IPS DF 19.7 (cell line): ENCODE results near the gene TMEM203.

Experiments
- DNase-seq: peaks from one replicate; pipeline ENCODE4 v3.0.0-alpha.2; 2013; ENCODE audit warnings: low read depth, low spot score

TMEM203 gene

DNA sequence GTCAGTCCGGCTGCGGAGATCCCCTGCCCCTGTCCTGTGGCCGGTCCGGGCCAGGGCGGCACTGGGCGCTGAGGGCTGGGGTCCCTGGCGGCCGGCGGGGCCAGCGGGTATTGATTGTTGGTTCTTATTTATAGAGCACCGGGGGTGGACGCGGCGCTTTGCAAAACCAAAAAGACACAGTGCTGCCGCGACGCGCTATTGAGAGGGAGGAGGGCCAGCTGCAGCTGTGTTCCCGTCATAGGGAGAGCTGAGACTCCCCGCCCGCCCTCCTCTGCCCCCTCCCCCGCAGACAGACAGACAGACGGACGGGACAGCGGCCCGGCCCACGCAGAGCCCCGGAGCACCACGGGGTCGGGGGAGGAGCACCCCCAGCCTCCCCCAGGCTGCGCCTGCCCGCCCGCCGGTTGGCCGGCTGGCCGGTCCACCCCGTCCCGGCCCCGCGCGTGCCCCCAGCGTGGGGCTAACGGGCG lies 38.1 kb downstream of the TMEM203 start:
- DNase-seq, result no peak

DNA sequence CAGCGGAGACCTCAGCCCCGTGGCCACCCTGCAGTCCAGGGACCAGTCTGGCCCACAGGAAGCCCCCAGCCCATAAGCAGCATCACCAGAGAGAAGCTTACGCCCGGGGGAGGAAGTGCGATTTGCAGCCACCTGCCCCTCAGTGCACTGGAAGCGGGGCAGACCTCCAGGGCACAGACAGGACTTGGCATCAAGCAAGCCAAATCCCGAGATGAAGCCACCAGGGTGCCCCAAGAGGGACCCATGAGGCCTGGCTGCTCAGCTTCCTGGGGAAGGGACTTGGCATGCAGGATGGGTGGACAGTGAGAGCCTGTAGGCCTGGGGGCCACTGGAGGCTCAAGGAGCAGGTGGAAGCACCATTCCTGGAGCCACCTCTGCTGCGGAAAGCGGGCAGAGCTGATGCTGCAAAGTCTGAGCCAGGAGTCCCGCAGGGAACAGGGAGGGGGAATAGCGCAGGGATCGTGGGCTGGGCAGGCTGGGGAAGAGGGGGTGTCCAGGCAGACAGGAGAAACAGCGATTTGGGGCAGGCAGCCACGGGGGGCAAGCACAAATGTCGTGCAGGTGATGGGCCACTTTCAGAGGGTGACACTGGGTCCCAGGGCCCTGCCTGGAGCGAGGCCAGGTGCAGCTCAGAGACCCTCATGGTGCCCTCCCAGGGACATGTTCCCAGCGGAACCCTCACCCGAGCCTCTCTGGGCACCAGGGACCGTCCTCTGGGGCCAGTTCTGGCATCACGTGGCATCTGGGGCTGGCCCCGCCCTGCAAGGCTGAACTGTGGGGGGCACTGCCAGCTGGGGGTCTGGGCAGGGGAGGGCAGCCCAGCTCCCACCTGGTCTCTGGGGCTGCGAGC lies 38.8 kb downstream of the TMEM203 start:
- no peak for DNase-seq

DNA sequence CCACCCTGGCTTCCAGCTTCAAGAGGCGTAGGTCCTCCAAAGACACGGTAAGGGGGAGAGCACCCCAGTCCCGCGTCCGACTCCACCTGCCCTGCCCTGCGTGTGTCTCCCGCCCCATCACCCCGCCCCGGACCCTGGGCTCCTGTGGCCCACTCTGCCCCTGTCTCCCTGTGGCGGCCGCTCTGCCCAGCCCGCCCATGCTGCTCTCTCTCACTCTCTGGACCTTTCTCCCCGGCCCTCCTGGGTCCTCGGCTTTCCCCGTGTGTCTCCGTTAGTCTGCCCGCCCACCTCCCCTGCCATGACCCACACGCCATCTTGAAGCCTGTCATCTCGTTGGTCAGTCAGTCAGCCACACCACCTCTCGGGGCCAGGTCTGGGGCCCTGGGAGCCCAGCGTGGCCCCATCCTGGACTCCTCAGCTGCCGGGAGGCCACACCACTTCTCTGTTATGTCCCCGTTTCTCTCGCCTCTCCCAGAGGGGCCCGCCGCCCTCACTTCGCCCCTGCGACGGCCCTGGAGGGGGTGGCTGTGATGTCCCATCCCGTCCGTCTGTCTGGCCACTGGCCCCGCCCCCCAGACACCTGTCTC lies 40.1 kb downstream of the TMEM203 start:
- no peak for DNase-seq

DNA sequence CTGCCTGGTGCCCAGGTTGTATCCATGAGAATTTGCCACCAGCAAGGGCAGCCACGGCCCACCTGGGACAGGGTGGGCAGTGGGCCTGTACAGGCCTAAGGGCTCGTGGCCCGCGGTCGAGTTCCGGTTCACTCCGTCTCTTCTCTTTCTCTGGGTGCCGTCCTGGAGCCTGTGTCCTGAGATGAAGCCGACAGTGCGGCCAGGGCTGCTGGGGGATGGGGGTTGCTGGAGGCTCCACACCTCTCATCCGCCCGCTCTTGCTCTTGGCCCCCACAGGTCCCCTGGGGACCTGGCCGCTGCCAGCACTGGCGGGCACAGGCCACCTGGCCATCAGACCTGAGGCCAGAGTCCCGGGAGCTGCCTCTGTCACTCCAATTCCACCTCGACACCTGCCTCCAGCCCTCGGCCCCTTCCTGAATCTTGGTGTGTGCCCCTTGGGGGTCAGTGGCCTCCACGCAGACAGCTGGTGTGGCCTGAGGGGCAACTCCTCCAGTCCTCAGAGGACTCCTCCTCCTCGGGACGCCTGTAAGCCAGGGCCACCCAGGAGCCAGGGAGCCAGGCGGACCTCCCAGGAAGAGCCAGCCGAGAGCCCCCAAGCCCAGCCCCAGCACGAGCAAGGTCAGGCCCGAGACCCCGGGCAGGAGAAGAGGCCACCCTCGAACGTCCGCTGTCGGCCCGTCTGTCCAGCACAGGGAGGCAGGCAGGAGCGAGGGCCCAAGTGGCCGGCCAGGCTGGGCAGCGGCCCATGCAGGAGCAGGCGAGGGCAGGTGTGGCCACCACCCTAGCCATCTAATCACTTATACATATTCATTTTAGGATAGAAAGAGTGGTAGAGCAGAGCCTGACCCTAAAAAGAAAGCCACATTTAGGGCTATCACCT lies 40.8 kb downstream of the TMEM203 start:
- no peak for DNase-seq

- DNase-seq, result no peak
Observed at GRCh38 chr9:137163805-137164204, 41.6 kb downstream of the TMEM203 start.

- DNase-seq, result no peak
Observed at GRCh38 chr9:137163365-137163715, 42.1 kb downstream of the TMEM203 start.

DNA sequence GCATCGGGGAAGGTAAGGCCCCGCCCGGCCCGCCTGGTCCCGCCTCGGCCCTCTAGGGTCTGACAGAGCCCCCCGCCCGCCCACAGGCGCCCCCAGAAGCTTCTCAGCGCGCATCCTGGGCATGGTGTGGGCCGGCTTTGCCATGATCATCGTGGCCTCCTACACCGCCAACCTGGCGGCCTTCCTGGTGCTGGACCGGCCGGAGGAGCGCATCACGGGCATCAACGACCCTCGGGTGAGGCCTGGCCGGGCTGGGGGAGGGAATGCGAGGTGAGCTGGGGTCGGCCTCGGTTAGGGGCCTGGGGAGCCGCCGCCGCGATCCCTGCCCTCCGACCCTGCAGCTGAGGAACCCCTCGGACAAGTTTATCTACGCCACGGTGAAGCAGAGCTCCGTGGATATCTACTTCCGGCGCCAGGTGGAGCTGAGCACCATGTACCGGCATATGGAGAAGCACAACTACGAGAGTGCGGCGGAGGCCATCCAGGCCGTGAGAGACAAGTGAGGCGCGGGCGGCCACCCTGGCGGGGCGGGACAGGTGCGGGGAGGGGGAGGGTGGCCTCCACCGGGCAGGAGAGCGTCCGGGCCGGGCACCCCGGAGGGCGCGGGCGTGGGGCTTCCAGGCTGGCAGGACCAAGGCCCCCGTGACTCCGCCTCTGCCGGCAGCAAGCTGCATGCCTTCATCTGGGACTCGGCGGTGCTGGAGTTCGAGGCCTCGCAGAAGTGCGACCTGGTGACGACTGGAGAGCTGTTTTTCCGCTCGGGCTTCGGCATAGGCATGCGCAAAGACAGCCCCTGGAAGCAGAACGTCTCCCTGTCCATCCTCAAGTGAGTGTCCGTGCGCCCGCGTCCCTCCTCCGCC lies 42.7 kb downstream of the TMEM203 start:
- no peak for DNase-seq

DNA sequence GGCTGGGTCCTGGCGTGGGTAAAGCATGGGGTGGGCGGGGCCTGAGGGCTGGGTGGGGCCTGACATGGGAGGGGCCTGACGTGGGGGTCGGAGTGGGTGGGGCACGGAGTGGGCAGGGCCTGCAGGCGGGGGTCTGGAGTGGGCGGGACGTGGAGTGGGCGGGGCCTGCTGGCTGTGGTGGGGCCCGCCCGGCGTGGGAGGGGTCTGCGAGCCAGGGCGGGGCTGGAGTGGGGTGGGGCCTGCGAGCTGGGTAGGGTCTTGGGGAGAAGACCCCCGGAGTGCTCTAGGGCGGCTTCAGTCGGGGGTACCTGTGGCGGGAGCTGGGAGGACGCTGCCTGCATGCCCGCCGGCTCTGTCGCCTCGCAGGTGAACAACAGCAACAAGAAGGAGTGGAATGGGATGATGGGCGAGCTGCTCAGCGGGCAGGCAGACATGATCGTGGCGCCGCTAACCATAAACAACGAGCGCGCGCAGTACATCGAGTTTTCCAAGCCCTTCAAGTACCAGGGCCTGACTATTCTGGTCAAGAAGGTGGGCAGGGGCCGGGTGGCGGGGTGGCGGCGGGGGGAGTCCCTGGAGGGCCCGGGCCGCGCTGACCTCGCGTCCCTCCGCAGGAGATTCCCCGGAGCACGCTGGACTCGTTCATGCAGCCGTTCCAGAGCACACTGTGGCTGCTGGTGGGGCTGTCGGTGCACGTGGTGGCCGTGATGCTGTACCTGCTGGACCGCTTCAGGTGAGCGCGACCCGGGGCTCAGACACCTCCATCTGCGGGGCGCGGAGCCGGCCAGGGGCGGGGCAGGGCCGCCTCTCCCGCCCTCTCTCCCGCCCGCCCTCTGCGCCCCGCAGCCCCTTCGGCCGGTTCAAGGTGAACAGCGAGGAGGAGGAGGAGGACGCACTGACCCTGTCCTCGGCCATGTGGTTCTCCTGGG lies 43.6 kb downstream of the TMEM203 start:
- DNase-seq, result no peak

DNA sequence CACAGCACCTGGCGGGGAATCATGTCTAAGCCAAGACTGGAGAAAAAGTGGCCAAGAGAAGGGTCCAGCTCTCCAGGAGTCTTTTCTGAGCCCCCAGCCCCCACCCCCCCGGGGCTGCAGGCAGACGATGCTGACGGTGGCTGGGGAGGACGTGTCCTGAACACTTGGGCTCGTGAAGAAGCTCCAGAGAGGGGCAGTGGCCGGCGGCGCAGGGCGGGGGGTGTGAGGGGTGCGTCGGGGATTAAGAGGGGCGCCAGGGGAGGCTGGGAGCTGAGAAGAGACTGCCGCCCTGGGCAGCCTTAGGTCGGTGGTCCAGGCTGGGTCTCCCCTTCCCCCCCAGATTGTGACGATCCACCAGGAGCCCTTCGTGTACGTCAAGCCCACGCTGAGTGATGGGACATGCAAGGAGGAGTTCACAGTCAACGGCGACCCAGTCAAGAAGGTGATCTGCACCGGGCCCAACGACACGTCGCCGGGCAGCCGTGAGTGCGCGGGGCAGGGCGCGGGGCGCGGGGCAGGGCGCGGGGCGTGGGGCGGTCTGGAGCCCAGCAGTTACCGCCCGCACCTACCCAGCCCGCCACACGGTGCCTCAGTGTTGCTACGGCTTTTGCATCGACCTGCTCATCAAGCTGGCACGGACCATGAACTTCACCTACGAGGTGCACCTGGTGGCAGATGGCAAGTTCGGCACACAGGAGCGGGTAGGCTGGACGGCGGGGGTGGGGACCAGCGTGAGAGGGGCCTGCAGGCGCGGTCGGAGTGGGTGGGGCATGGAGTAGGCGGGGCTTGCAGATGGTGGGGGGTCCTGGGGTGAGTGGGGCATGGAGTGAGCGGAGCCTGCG lies 44.5 kb downstream of the TMEM203 start:
- no peak for DNase-seq

- DNase-seq, result no peak
Observed at GRCh38 chr9:137160054-137160425, 45.4 kb downstream of the TMEM203 start.

- DNase-seq, result no peak
Observed at GRCh38 chr9:137159105-137160053, 46.1 kb downstream of the TMEM203 start.

- DNase-seq, result no peak
Observed at GRCh38 chr9:137158625-137159024, 46.8 kb downstream of the TMEM203 start.

DNA sequence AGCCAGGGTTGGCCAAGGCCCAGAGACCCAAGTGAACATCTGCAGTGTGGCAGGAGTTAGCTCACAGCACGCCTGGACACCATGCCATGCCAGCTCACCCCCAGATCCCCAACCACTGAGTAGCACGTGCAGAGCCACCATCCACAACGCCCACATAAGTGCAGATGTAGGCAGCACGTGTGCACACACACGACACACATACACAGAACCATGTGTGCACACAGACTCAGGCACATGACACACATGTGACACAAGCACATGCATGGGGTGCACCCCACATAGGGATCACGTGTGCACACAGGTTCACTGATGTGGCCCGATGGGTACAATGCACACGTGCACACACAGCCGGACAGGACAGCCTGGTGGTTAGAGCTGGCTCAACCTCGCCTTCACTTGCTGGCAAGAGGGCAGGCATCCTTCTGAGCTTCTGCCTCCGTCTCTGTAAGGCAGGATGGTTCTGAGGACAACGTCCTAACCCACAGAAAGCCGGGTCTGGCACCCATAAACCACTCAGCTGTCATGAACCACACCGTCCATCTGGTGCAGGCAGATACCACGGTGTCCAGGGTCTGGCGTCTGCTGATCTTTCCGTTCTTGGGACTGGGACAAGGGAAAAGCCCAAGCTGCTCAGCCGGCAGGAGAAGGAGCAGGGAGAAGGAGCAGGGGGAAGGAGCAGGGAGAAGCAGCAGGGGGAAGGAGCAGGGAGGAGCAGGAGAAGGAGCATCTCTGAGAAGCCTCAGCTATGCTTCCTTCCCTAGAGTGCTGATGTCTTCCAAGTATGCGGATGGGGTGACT lies 47.6 kb downstream of the TMEM203 start:
- no peak for DNase-seq

- no peak for DNase-seq
Observed at GRCh38 chr9:137156567-137157375, 48.7 kb downstream of the TMEM203 start.
